ENCODE data around the gene FBXO24. TPM values are rescaled to one million over a fixed set of nuclear protein-coding genes. Genes with fewer than 3 reads are reported as not detected.

FBXO24 gene
- total RNA-seq, 6 experiments from 2014 or later = 0.25 to 1.0 (median 0.45) TPM

DNA sequence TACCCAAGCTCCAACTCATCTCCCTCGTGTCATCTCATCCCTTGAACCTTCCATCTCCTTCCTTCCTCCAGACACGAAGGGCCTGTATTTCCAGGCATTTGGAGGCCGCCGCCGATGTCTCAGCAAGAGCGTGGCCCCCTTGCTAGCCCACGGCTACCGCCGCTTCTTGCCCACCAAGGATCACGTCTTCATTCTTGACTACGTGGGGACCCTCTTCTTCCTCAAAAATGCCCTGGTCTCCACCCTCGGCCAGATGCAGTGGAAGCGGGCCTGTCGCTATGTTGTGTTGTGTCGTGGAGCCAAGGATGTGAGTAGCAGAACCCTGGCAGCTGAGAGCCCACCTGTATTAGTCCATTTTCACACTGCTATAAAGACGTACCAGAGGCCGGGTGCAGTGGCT, 5.5 kb downstream of the FBXO24 start:
- Histone ChIP-seq H3K4me3 (no peak overlapping the region), H3K9me3 (no peaks in the 10 kb centered on the region), H3K27ac (no peak overlapping the region), H3K4me1 (peaks cover 0 to 5% (median 0%) of the 10 kb centered on the region in 4 donors), H3K36me3 (no peaks in the 10 kb centered on the region), H3K27me3 (no peaks in the 10 kb centered on the region)
- intact Hi-C loops (cut with DNase I) = no loop called here
- DNase-seq = no peak
- no peak for ATAC-seq
- 93% methylated on average over 12 of the region's 17 CpGs for WGBS (ENCODE audit: insufficient coverage, low coverage, low lambda C conversion rate, missing lambda C conversion rate)
- no peak for TF ChIP-seq CTCF (IDR thresholded peaks at IDR 0.05)
- TF ChIP-seq POLR2A (IDR thresholded peaks at IDR 0.05) = no peak

GRCh38 chr7:100595188-100595587, 9.1 kb downstream of the FBXO24 start:
- DNase-seq (no peak), ATAC-seq (no peak)
- TF ChIP-seq POLR2A (IDR thresholded peaks at IDR 0.05) (no peak), CTCF (IDR thresholded peaks at IDR 0.05) (no peak)
- WGBS (ENCODE audit: insufficient coverage, low coverage, low lambda C conversion rate, missing lambda C conversion rate) = 100% methylated on average over 3 of the region's 7 CpGs
- H3K4me1 ChIP-seq = no peaks in the 10 kb centered on the region
- no peaks in the 10 kb centered on the region for H3K36me3 ChIP-seq
- no peak overlapping the region for H3K27ac ChIP-seq
- H3K27me3 ChIP-seq = no peaks in the 10 kb centered on the region
- intact Hi-C loops (cut with DNase I) = no loop called here
- H3K4me3 ChIP-seq = no peak overlapping the region
- H3K9me3 ChIP-seq = no peaks in the 10 kb centered on the region

DNA sequence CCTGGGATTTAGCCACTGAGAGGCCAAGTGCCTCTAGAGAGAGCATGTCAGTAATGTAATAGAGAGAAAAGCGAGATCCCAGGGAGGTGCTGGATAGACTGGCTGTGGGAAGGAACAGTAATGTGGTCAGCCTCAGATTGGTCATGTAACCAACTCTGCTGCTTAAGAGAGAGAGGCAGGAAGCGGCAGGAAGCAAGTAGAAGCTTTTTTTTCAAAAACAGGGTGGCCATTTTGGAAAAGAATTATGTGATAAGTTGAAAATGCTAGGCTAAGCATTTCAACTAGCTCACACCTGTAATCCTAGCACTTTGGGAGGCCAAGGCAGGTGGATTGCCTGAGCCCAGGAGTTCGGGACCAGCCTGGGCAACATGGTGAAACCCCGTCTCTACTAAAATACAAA, 12.3 kb downstream of the FBXO24 start:
- Histone ChIP-seq H3K9me3 (no peaks in the 10 kb centered on the region), H3K4me1 (peaks cover 0 to 10% (median 3%) of the 10 kb centered on the region in 4 donors), H3K27ac (no peak overlapping the region), H3K4me3 (no peak overlapping the region), H3K27me3 (no peaks in the 10 kb centered on the region), H3K36me3 (no peaks in the 10 kb centered on the region)
- DNase-seq (no peak), ATAC-seq (no peak)
- WGBS (ENCODE audit: insufficient coverage, low coverage, low lambda C conversion rate, missing lambda C conversion rate) = 80% methylated on average over 4 of the region's 4 CpGs
- intact Hi-C loops (cut with DNase I) = no loop called here
- TF ChIP-seq POLR2A (IDR thresholded peaks at IDR 0.05) = no peak
- no peak for TF ChIP-seq CTCF (IDR thresholded peaks at IDR 0.05)

DNA sequence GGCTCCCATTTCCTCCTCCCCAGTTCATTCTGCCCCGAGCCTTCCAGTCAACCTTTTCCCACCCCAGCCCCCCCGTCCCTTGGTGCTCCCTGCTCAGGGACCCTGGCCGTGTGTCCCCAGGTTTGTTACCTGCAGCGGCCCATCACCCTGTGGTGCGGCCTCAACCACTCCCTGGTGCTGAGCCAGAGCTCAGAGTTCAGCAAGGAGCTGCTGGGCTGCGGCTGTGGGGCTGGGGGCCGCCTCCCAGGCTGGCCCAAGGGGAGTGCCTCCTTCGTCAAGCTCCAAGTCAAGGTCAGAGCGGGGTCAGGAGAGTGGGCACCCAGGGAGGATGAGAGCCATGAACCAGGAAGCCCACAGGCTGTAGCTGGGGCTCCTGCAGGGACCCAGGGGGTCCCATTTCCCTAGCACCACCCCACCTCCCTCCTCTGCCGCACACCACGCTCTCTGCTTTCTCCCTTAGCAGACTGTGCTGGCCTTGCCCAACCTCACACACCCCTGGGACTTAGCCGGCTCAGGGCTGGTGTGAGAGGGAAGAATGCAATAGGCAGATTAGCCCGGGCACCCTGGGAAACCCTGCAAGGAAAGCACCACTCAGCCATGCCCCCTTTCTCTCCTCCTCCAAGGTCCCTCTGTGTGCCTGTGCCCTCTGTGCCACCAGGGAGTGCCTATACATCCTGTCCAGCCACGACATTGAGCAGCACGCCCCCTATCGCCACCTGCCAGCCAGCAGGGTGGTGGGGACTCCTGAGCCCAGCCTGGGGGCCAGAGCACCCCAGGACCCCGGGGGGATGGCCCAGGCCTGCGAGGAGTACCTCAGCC, 14.0 kb downstream of the FBXO24 start:
- no peak for ATAC-seq
- Histone ChIP-seq H3K4me3 (no peak overlapping the region), H3K27me3 (no peaks in the 10 kb centered on the region), H3K9me3 (no peaks in the 10 kb centered on the region), H3K36me3 (no peaks in the 10 kb centered on the region), H3K27ac (no peak overlapping the region), H3K4me1 (peaks cover 0 to 17% (median 8%) of the 10 kb centered on the region in 4 donors)
- TF ChIP-seq CTCF (IDR thresholded peaks at IDR 0.05) (no peak), POLR2A (IDR thresholded peaks at IDR 0.05) (no peak)
- 60% methylated on average over 4 of the region's 18 CpGs for WGBS (ENCODE audit: insufficient coverage, low coverage, low lambda C conversion rate, missing lambda C conversion rate)
- no peak for DNase-seq
- intact Hi-C loops (cut with DNase I) = no loop called here

Data from right lobe of liver (tissue), 6 donors.